Uterus (tissue), 4 donors: ENCODE measurements around the gene SSTR4. TPM values are rescaled to one million over a fixed set of nuclear protein-coding genes. Genes with fewer than 3 reads are reported as not detected.

Experiments used
- DNase-seq, 2 donors: peaks; one replicate each; pipeline ENCODE4 v3.0.0-alpha.2; 2019 to 2020
- H3K27ac ChIP-seq, 2 donors: fragments of 200-600 bp; sonication (generic); 1 replicate in 1 of 2; 2 replicates in 1 of 2; pipeline ENCODE4 v1.5.1; 2016 to 2018
- H3K27me3 ChIP-seq, 2 donors: fragments of 200-600 bp; sonication (generic); one replicate each; pipeline ENCODE4 v1.5.1; 2018 to 2019; ENCODE audit warnings: control low read depth in 1 of 2
- H3K36me3 ChIP-seq, 2 donors: fragments of 200-600 bp; sonication (generic); one replicate each; pipeline ENCODE4 v1.5.1; 2019; ENCODE audit warnings: control low read depth in 1 of 2
- H3K4me1 ChIP-seq, 2 donors: fragments of 200-600 bp; sonication (generic); one replicate each; pipeline ENCODE4 v1.5.1; 2018 to 2019; ENCODE audit warnings: control low read depth in 1 of 2
- H3K4me3 ChIP-seq, 2 donors: fragments of 200-600 bp; sonication (generic); 1 replicate in 1 of 2; 2 replicates in 1 of 2; pipeline ENCODE4 v1.5.1; 2018 to 2019; ENCODE audit warnings: mild to moderate bottlenecking in 1 of 2
- H3K9me3 ChIP-seq, 2 donors: fragments of 200-600 bp; sonication (generic); one replicate each; pipeline ENCODE4 v1.5.1; 2019; ENCODE audit warnings: control low read depth in 1 of 2
- CTCF ChIP-seq, 4 experiments: fragments of 200-600 bp in 2 of 4; fragments of 450-650 bp in 2 of 4; sonication (generic) in 2 of 4; IDR thresholded peaks; one replicate each; pipeline ENCODE4 v1.5.1; 2016 to 2019; ENCODE audit warnings: antibody characterized with exemption in 4 of 4, mild to moderate bottlenecking in 2 of 4, moderate library complexity in 1 of 4
- POLR2A ChIP-seq, 2 donors: fragments of 450-650 bp; IDR thresholded peaks; one replicate each; pipeline ENCODE4 v1.6.1; 2016; ENCODE audit warnings: antibody characterized with exemption in 2 of 2, mild to moderate bottlenecking in 1 of 2, moderate library complexity in 1 of 2
- intact Hi-C: fragments of 100-400 bp; cut with DNase I; formaldehyde crosslinking; loops from one replicate; pipeline ENCODE4 v1.15.1; 2023; ENCODE audit warnings: low total_unique reads
- total RNA-seq, 4 donors: library from RNA; depleted of rRNA in 3 of 4; stranded (reverse); fragments of >200 nt in 3 of 4; gene quantifications; one replicate each; pipeline versions ENCODE4 v1.1.0 to v1.2.4, GENCODE V29; 2014 to 2023
- donor health status: DM: yes; HTN: yes; CAD: no.

The SSTR4 gene
- total RNA-seq, 4 donors from 2014 or later: not detected

- DNase-seq: no peak
- no peaks in the 10 kb centered on the region for H3K9me3 ChIP-seq
- H3K4me1 ChIP-seq: peaks cover 0 to 9% of the 10 kb centered on the region in 2 donors
- no peak overlapping the region for H3K4me3 ChIP-seq
- no peaks in the 10 kb centered on the region for H3K27me3 ChIP-seq
- intact Hi-C loops: no loop called here
- no peaks in the 10 kb centered on the region for H3K36me3 ChIP-seq
- TF ChIP-seq CTCF (IDR thresholded peaks at IDR 0.05) (no peak), POLR2A (IDR thresholded peaks at IDR 0.05) (no peak)
- peak overlapping the region in 1 of 2 donors; percentile 69 for H3K27ac ChIP-seq
Observed at GRCh38 chr20:23060629-23061028, 25.5 kb downstream of the SSTR4 start.

DNA sequence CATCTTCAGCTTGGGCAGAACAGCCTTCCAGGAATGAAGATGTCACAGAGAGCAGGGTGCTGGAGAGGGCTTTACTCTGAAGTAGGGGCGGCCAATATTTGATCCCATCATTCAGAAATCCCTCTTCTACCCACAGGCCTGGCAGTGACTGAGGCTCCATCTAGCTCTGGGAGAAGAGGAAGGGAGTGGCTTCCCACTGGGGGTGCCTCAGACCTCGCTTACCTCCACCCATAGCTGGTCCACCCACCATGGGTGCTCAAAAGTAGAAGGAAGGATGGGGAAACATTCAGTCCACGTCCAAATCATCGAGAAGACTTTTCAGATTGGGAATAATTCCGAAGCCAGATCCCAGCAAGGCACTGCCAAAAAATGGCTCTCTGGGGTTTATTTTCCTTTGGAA lies 26.1 kb downstream of the SSTR4 start:
- Histone ChIP-seq H3K36me3 (no peaks in the 10 kb centered on the region), H3K27ac (peak overlapping the region; percentile 57 to 69), H3K27me3 (no peaks in the 10 kb centered on the region), H3K4me3 (no peak overlapping the region), H3K4me1 (peaks cover 0 to 9% of the 10 kb centered on the region in 2 donors), H3K9me3 (no peaks in the 10 kb centered on the region)
- TF ChIP-seq POLR2A (IDR thresholded peaks at IDR 0.05) (no peak), CTCF (IDR thresholded peaks at IDR 0.05) (no peak)
- DNase-seq: no peak
- intact Hi-C loops: no loop called here

DNA sequence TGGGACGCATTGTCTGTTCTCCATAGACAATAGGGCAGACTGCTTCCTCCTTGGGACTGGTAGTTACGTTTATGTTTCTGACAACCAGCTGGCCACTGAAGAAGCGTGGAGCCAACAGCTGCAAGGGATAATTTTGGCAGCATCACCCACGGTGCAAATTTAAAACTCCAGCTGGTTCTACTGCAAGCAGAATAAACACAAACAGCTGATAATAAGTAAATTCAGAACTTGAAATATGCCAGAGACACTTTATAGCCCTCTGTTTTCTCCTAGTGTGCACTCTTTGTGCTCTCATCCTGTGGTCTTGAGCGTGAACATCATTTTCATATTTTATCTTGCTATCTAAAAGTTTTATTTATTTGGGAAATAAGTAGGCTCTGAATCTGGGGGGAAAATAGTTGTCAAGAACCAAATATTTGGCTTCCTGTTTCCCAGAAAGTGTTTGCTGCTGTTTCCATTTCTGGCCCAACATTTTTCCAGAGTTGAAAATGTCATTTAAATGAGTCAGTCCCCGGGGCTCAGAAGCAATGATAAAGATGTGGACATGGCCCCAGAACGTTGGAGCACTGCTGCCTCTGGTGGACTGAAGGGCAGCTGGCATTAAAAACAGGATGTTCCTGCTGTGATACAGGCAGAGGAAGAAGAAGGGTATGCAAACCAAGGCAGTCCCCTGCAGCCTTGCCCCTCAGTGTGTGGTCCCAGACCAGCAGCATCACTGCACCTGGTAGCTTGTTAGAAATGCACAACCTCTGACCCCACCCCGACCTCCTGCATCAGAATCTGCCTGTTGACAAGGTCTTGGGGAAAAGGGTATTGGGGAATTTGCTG lies 26.8 kb downstream of the SSTR4 start:
- intact Hi-C loops: no loop called here
- Histone ChIP-seq H3K27me3 (no peaks in the 10 kb centered on the region), H3K4me1 (peaks cover 0 to 9% of the 10 kb centered on the region in 2 donors), H3K36me3 (no peaks in the 10 kb centered on the region), H3K4me3 (no peak overlapping the region), H3K9me3 (no peaks in the 10 kb centered on the region), H3K27ac (peak overlapping the region; percentile 57 to 69)
- no peak for TF ChIP-seq POLR2A (IDR thresholded peaks at IDR 0.05)
- peak in 3 of 4 experiments; percentile 23 to 42 (median 39) for TF ChIP-seq CTCF (IDR thresholded peaks at IDR 0.05)
- peak; percentile 36 to 40 for DNase-seq

GRCh38 chr20:23062632-23063031 lies 27.5 kb downstream of the SSTR4 start:
- no peaks in the 10 kb centered on the region for H3K36me3 ChIP-seq
- H3K4me1 ChIP-seq: peaks cover 0 to 9% of the 10 kb centered on the region in 2 donors
- intact Hi-C loops: no loop called here
- H3K4me3 ChIP-seq: no peak overlapping the region
- peak overlapping the region in 1 of 2 donors; percentile 69 for H3K27ac ChIP-seq
- DNase-seq: no peak
- no peaks in the 10 kb centered on the region for H3K9me3 ChIP-seq
- no peak for TF ChIP-seq POLR2A (IDR thresholded peaks at IDR 0.05)
- TF ChIP-seq CTCF (IDR thresholded peaks at IDR 0.05): no peak
- H3K27me3 ChIP-seq: no peaks in the 10 kb centered on the region

- DNase-seq: no peak
- Histone ChIP-seq H3K9me3 (no peaks in the 10 kb centered on the region), H3K4me1 (peaks cover 0 to 9% of the 10 kb centered on the region in 2 donors), H3K36me3 (no peaks in the 10 kb centered on the region), H3K27ac (no peak overlapping the region), H3K27me3 (no peaks in the 10 kb centered on the region), H3K4me3 (no peak overlapping the region)
- intact Hi-C loops: no loop called here
- TF ChIP-seq POLR2A (IDR thresholded peaks at IDR 0.05) (no peak), CTCF (IDR thresholded peaks at IDR 0.05) (no peak)
Observed at GRCh38 chr20:23063168-23063567, 28.1 kb downstream of the SSTR4 start.
